Tibial artery (tissue), 4 donors: ENCODE measurements around the gene YIPF4.
"Not testable (repeated sequence)": the region's sequence is repeated elsewhere in the genome, so short reads cannot be mapped to it uniquely, and the experiment has no call there.

Experiments used
- DNase-seq, 2 donors: peaks; one replicate each; pipeline ENCODE4 v3.0.0-alpha.2; 2019
- H3K27ac ChIP-seq, 2 donors: fragments of 200-600 bp; sonication (generic) in 1 of 2; 1 replicate in 1 of 2; 2 replicates in 1 of 2; pipeline ENCODE4 v1.5.1; 2018 to 2019; ENCODE audit warnings: mild to moderate bottlenecking in 1 of 2
- H3K27me3 ChIP-seq, 2 donors: fragments of 200-600 bp; sonication (generic) in 1 of 2; one replicate each; pipeline versions ENCODE4 v1.5.1 to v1.6.0; 2016 to 2019
- H3K36me3 ChIP-seq, 3 donors: fragments of 200-600 bp; sonication (generic) in 2 of 3; one replicate each; pipeline ENCODE4 v1.5.1; 2016 to 2019; ENCODE audit warnings: mild to moderate bottlenecking in 2 of 3
- H3K4me1 ChIP-seq, 4 donors: fragments of 200-600 bp; sonication (generic) in 2 of 4; 1 replicate in 3 of 4; 2 replicates in 1 of 4; pipeline ENCODE4 v1.5.1; 2016 to 2019
- H3K4me3 ChIP-seq, 2 donors: fragments of 200-600 bp; sonication (generic) in 1 of 2; 1 replicate in 1 of 2; 2 replicates in 1 of 2; pipeline ENCODE4 v1.5.1; 2018 to 2019; ENCODE audit warnings: mild to moderate bottlenecking in 2 of 2
- H3K9me3 ChIP-seq, 3 donors: fragments of 200-600 bp; sonication (generic) in 1 of 3; one replicate each; pipeline ENCODE4 v1.5.1; 2016 to 2019
- CTCF ChIP-seq, 2 experiments: fragments of 200-600 bp in 1 of 2; fragments of 450-650 bp in 1 of 2; IDR thresholded peaks; one replicate each; pipeline ENCODE4 v1.5.1; 2017 to 2019; ENCODE audit warnings: antibody characterized with exemption in 2 of 2, mild to moderate bottlenecking in 1 of 2, moderate library complexity in 1 of 2
- intact Hi-C: fragments of 100-400 bp; cut with DNase I; formaldehyde crosslinking; loops from one replicate; pipeline ENCODE4 v1.15.0; 2023; ENCODE audit warnings: low total_unique reads

YIPF4 gene

GRCh38 chr2:32310577-32310976, 32.9 kb downstream of the YIPF4 start:
- intact Hi-C loops = no loop called here
- DNase-seq = no peak
- Histone ChIP-seq H3K27me3 (no peaks in the 10 kb centered on the region), H3K36me3 (peaks cover 17 to 36% (median 26%) of the 10 kb centered on the region in 3 donors), H3K27ac (no peak overlapping the region), H3K4me1 (no peaks in the 10 kb centered on the region), H3K9me3 (no peaks in the 10 kb centered on the region), H3K4me3 (no peak overlapping the region)
- no peak for TF ChIP-seq CTCF (IDR thresholded peaks at IDR 0.05)

GRCh38 chr2:32314886-32315285, 37.2 kb downstream of the YIPF4 start:
- no peak overlapping the region for H3K27ac ChIP-seq
- no peak for TF ChIP-seq CTCF (IDR thresholded peaks at IDR 0.05)
- DNase-seq = no peak
- H3K9me3 ChIP-seq = no peaks in the 10 kb centered on the region
- no peaks in the 10 kb centered on the region for H3K27me3 ChIP-seq
- H3K36me3 ChIP-seq = peaks cover 0 to 18% (median 11%) of the 10 kb centered on the region in 3 donors
- no peaks in the 10 kb centered on the region for H3K4me1 ChIP-seq
- H3K4me3 ChIP-seq = no peak overlapping the region
- intact Hi-C loops = no loop called here

GRCh38 chr2:32328679-32329078, 51.0 kb downstream of the YIPF4 start:
- H3K4me1 ChIP-seq, H3K9me3 ChIP-seq, DNase-seq, H3K27ac ChIP-seq, H3K27me3 ChIP-seq, H3K36me3 ChIP-seq, intact Hi-C loops, H3K4me3 ChIP-seq: not testable (repeated sequence)

GRCh38 chr2:32329180-32329980, 51.7 kb downstream of the YIPF4 start:
- intact Hi-C loops, H3K36me3 ChIP-seq, H3K27ac ChIP-seq, H3K4me3 ChIP-seq, H3K9me3 ChIP-seq, H3K27me3 ChIP-seq, H3K4me1 ChIP-seq, DNase-seq: not testable (repeated sequence)

GRCh38 chr2:32330136-32330535, 52.4 kb downstream of the YIPF4 start:
- H3K27ac ChIP-seq = no peak overlapping the region
- H3K36me3 ChIP-seq = no peaks in the 10 kb centered on the region
- H3K9me3 ChIP-seq = no peaks in the 10 kb centered on the region
- H3K4me1 ChIP-seq = no peaks in the 10 kb centered on the region
- DNase-seq = no peak
- no peak overlapping the region for H3K4me3 ChIP-seq
- no peak for TF ChIP-seq CTCF (IDR thresholded peaks at IDR 0.05)
- intact Hi-C loops = no loop called here
- no peaks in the 10 kb centered on the region for H3K27me3 ChIP-seq

- no peak overlapping the region for H3K27ac ChIP-seq
- H3K27me3 ChIP-seq = no peaks in the 10 kb centered on the region
- TF ChIP-seq CTCF (IDR thresholded peaks at IDR 0.05) = no peak
- peaks cover 0 to 9% (median 0%) of the 10 kb centered on the region in 3 donors for H3K36me3 ChIP-seq
- intact Hi-C loops = no loop called here
- DNase-seq = no peak
- H3K9me3 ChIP-seq = no peaks in the 10 kb centered on the region
- no peak overlapping the region for H3K4me3 ChIP-seq
- H3K4me1 ChIP-seq = no peaks in the 10 kb centered on the region
These were observed 65.1 kb downstream of the YIPF4 start for GRCh38 chr2:32342801-32343200.

GRCh38 chr2:32350797-32351196, 73.1 kb downstream of the YIPF4 start:
- H3K27ac ChIP-seq, H3K4me1 ChIP-seq, H3K36me3 ChIP-seq, H3K4me3 ChIP-seq, H3K27me3 ChIP-seq, DNase-seq, H3K9me3 ChIP-seq, intact Hi-C loops: not testable (repeated sequence)
